ENCODE data around the gene CSMD2.

The CSMD2 gene

DNA sequence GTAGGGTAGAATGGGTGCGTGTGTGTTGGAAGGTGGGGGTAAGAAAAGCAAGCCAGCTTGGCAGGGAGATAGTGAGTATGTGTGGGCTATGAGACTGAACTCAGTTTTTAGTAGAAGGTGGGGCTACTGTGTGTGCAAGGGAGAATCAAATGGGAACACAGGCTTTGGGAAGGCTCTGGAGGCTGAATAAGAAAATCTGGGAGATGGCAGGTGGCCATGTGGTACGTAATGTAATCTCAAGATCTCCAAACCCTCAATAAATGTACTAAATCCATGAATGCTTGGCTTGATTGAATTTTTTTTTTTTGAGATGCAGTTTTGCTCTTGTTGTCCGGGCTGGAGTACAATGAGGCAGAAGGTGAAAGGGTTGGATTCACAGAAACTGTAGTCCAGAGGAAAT, 696.1 kb downstream of the CSMD2 start:
- TF ChIP-seq, protein P1, sequence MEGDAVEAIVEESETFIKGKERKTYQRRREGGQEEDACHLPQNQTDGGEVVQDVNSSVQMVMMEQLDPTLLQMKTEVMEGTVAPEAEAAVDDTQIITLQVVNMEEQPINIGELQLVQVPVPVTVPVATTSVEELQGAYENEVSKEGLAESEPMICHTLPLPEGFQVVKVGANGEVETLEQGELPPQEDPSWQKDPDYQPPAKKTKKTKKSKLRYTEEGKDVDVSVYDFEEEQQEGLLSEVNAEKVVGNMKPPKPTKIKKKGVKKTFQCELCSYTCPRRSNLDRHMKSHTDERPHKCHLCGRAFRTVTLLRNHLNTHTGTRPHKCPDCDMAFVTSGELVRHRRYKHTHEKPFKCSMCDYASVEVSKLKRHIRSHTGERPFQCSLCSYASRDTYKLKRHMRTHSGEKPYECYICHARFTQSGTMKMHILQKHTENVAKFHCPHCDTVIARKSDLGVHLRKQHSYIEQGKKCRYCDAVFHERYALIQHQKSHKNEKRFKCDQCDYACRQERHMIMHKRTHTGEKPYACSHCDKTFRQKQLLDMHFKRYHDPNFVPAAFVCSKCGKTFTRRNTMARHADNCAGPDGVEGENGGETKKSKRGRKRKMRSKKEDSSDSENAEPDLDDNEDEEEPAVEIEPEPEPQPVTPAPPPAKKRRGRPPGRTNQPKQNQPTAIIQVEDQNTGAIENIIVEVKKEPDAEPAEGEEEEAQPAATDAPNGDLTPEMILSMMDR (IDR thresholded peaks at IDR 0.05; ENCODE audit: low read depth, low read length), result no peak
- no peak for TF ChIP-seq EZH2phosphoT487 (IDR thresholded peaks at IDR 0.05; ENCODE audit: low read depth)
- Histone ChIP-seq H3K4me1 (ENCODE audit: low read length) (peaks cover 14% of the 10 kb centered on the region), H3K36me3 (replicated peaks; ENCODE audit: low read depth, low read length) (no peaks in the 10 kb centered on the region), H3K27ac (ENCODE audit: low read length) (no peak overlapping the region), H2AFZ (ENCODE audit: low read depth, low read length) (no peak overlapping the region), H3K9ac (ENCODE audit: low read length) (no peak overlapping the region), H3K9me3 (ENCODE audit: insufficient read depth, low read length) (no peaks in the 10 kb centered on the region), H3K4me3 (ENCODE audit: low read length) (no peak overlapping the region), H3K27me3 (ENCODE audit: low read depth, low read length) (no peaks in the 10 kb centered on the region), H3K4me2 (ENCODE audit: low read length) (no peak overlapping the region), H3K79me2 (ENCODE audit: low read length) (no peaks in the 10 kb centered on the region), H4K20me1 (ENCODE audit: insufficient read depth, low read length) (no peaks in the 10 kb centered on the region)

- H3K79me2 ChIP-seq (ENCODE audit: low read length), result no peaks in the 10 kb centered on the region
- no peaks in the 10 kb centered on the region for H4K20me1 ChIP-seq (ENCODE audit: insufficient read depth, low read length)
- no peaks in the 10 kb centered on the region for H3K27me3 ChIP-seq (ENCODE audit: low read depth, low read length)
- H3K4me2 ChIP-seq (ENCODE audit: low read length), result no peak overlapping the region
- TF ChIP-seq, protein P1 (IDR thresholded peaks at IDR 0.05; ENCODE audit: low read depth, low read length), result no peak
- TF ChIP-seq EZH2phosphoT487 (IDR thresholded peaks at IDR 0.05; ENCODE audit: low read depth), result no peak
- H3K36me3 ChIP-seq (replicated peaks; ENCODE audit: low read depth, low read length), result no peaks in the 10 kb centered on the region
- no peak overlapping the region for H3K4me3 ChIP-seq (ENCODE audit: low read length)
- H3K27ac ChIP-seq (ENCODE audit: low read length), result no peak overlapping the region
- H3K9me3 ChIP-seq (ENCODE audit: insufficient read depth, low read length), result no peaks in the 10 kb centered on the region
- H2AFZ ChIP-seq (ENCODE audit: low read depth, low read length), result no peak overlapping the region
- no peak overlapping the region for H3K9ac ChIP-seq (ENCODE audit: low read length)
- H3K4me1 ChIP-seq (ENCODE audit: low read length), result peaks cover 14% of the 10 kb centered on the region
Observed at GRCh38 chr1:33468531-33468930, 696.5 kb downstream of the CSMD2 start.

DNA sequence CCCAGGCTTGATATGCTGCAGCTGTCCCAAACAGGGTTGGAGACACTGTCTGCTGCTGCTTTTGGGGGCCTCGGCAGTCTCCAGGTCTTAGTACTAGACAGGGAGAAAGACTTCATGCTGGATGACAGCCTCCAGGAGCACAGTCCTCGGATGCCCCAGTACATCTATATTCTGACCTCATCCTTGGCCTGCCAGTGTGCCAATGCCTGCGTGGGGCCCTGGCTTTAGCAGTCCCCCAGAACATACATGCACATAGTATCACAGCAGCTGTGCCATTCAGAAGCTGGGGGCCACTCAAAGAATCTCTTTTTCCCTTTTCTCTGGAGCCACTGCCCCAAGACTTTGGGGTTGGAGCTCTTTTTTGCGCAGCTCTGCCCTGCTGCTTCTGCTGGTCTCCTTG, 697.0 kb downstream of the CSMD2 start:
- no peak for TF ChIP-seq EZH2phosphoT487 (IDR thresholded peaks at IDR 0.05; ENCODE audit: low read depth)
- TF ChIP-seq, protein P1 (IDR thresholded peaks at IDR 0.05; ENCODE audit: low read depth, low read length), result no peak
- Histone ChIP-seq H3K9ac (ENCODE audit: low read length) (no peak overlapping the region), H2AFZ (ENCODE audit: low read depth, low read length) (no peak overlapping the region), H3K4me2 (ENCODE audit: low read length) (no peak overlapping the region), H3K4me3 (ENCODE audit: low read length) (no peak overlapping the region), H3K36me3 (replicated peaks; ENCODE audit: low read depth, low read length) (no peaks in the 10 kb centered on the region), H3K79me2 (ENCODE audit: low read length) (no peaks in the 10 kb centered on the region), H3K27me3 (ENCODE audit: low read depth, low read length) (no peaks in the 10 kb centered on the region), H3K9me3 (ENCODE audit: insufficient read depth, low read length) (no peaks in the 10 kb centered on the region), H3K4me1 (ENCODE audit: low read length) (peaks cover 11% of the 10 kb centered on the region), H3K27ac (ENCODE audit: low read length) (no peak overlapping the region), H4K20me1 (ENCODE audit: insufficient read depth, low read length) (no peaks in the 10 kb centered on the region)

GRCh38 chr1:33466159-33466558, 698.9 kb downstream of the CSMD2 start:
- Histone ChIP-seq H3K4me3 (ENCODE audit: low read length) (no peak overlapping the region), H2AFZ (ENCODE audit: low read depth, low read length) (no peak overlapping the region), H3K27ac (ENCODE audit: low read length) (no peak overlapping the region), H3K9ac (ENCODE audit: low read length) (no peak overlapping the region), H3K4me2 (ENCODE audit: low read length) (no peak overlapping the region), H3K36me3 (replicated peaks; ENCODE audit: low read depth, low read length) (no peaks in the 10 kb centered on the region), H3K4me1 (ENCODE audit: low read length) (peaks cover 14% of the 10 kb centered on the region), H4K20me1 (ENCODE audit: insufficient read depth, low read length) (no peaks in the 10 kb centered on the region; the same call in 1 of the 2 replicates), H3K79me2 (ENCODE audit: low read length) (no peaks in the 10 kb centered on the region), H3K9me3 (ENCODE audit: insufficient read depth, low read length) (no peaks in the 10 kb centered on the region), H3K27me3 (ENCODE audit: low read depth, low read length) (no peaks in the 10 kb centered on the region)
- TF ChIP-seq EZH2phosphoT487 (IDR thresholded peaks at IDR 0.05; ENCODE audit: low read depth), result no peak
- TF ChIP-seq, protein P1 (IDR thresholded peaks at IDR 0.05; ENCODE audit: low read depth, low read length), result no peak
